ENCODE measurements around the gene LIPE.

Gene LIPE

GRCh38 chr19:42412661-42413076 is 14.5 kb downstream of the LIPE start:
- no peak for DNase-seq (ENCODE audit: low read depth)

GRCh38 chr19:42412227-42412626 is 15.0 kb downstream of the LIPE start:
- DNase-seq (ENCODE audit: low read depth) = no peak

- no peak for DNase-seq (ENCODE audit: low read depth)
These were observed 15.5 kb downstream of the LIPE start for GRCh38 chr19:42411581-42412178.

- DNase-seq (ENCODE audit: low read depth) = no peak
These were observed 16.8 kb downstream of the LIPE start for GRCh38 chr19:42410371-42410770.

GRCh38 chr19:42409477-42409876 is 17.7 kb downstream of the LIPE start:
- DNase-seq (ENCODE audit: low read depth) = no peak

- DNase-seq (ENCODE audit: low read depth) = no peak
These were observed 19.4 kb downstream of the LIPE start for GRCh38 chr19:42407816-42408175.

GRCh38 chr19:42407085-42407815 is 19.9 kb downstream of the LIPE start:
- DNase-seq (ENCODE audit: low read depth) = no peak

GRCh38 chr19:42406111-42406510 is 21.1 kb downstream of the LIPE start:
- no peak for DNase-seq (ENCODE audit: low read depth)

GRCh38 chr19:42403586-42403985 is 23.6 kb downstream of the LIPE start:
- DNase-seq (ENCODE audit: low read depth) = no peak

GRCh38 chr19:42402376-42403116 is 24.6 kb downstream of the LIPE start:
- no peak for DNase-seq (ENCODE audit: low read depth)

GRCh38 chr19:42401365-42402303 is 25.6 kb downstream of the LIPE start:
- peak; percentile 41 for DNase-seq (ENCODE audit: low read depth)

GRCh38 chr19:42400404-42400803 is 26.8 kb downstream of the LIPE start:
- no peak for DNase-seq (ENCODE audit: low read depth)

- no peak for DNase-seq (ENCODE audit: low read depth)
These were observed 29.7 kb downstream of the LIPE start for GRCh38 chr19:42397263-42398166.

- DNase-seq (ENCODE audit: low read depth) = peak; percentile 84
These were observed 30.6 kb downstream of the LIPE start for GRCh38 chr19:42396381-42397262.

- no peak for DNase-seq (ENCODE audit: low read depth)
These were observed 32.4 kb downstream of the LIPE start for GRCh38 chr19:42394751-42395150.

- DNase-seq (ENCODE audit: low read depth) = no peak
These were observed 35.0 kb downstream of the LIPE start for GRCh38 chr19:42392165-42392564.

GRCh38 chr19:42389899-42390298 is 37.3 kb downstream of the LIPE start, which contains the start of gene CNFN:
Gene CNFN, minus strand, starts transcription at chr19:42390297. Its CDS starts 1,260 bp downstream, at chr19:42389037.
- no peak for DNase-seq (ENCODE audit: low read depth)

- DNase-seq (ENCODE audit: low read depth) = no peak
These were observed 38.2 kb downstream of the LIPE start for GRCh38 chr19:42388851-42389489.

GRCh38 chr19:42386974-42387707 is 40.0 kb downstream of the LIPE start:
- DNase-seq (ENCODE audit: low read depth) = peak; percentile 26
